Breast epithelium (tissue), 4 donors: ENCODE results near the gene TREML2. TPM values are rescaled to one million over a fixed set of nuclear protein-coding genes. Genes with fewer than 3 reads are reported as not detected.

Source experiments
- DNase-seq, 2 donors: peaks; one replicate each; pipeline ENCODE4 v3.0.0-alpha.2; 2019; ENCODE audit warnings: low spot score in 2 of 2
- H3K27ac ChIP-seq, 2 donors: fragments of 200-600 bp; sonication (generic) in 1 of 2; one replicate each; pipeline ENCODE4 v1.5.1; 2016 to 2019; ENCODE audit warnings: mild to moderate bottlenecking in 1 of 2
- H3K27me3 ChIP-seq, 2 donors: fragments of 200-600 bp; sonication (generic) in 1 of 2; one replicate each; pipeline versions ENCODE4 v1.5.1 to v1.6.0; 2017 to 2019; ENCODE audit warnings: control low read depth in 1 of 2, mild to moderate bottlenecking in 1 of 2
- H3K36me3 ChIP-seq: fragments of 200-600 bp; one replicate; pipeline ENCODE4 v1.5.1; 2019
- H3K4me1 ChIP-seq, 2 donors: fragments of 200-600 bp; sonication (generic); one replicate each; pipeline ENCODE4 v1.5.1; 2016 to 2019; ENCODE audit warnings: control low read depth in 1 of 2
- H3K4me3 ChIP-seq, 3 donors: fragments of 200-600 bp; sonication (generic); 1 replicate in 2 of 3; 2 replicates in 1 of 3; pipeline ENCODE4 v1.5.1; 2016 to 2019; ENCODE audit warnings: mild to moderate bottlenecking in 3 of 3, moderate library complexity in 2 of 3
- H3K9me3 ChIP-seq, 2 donors: fragments of 200-600 bp; sonication (generic) in 1 of 2; one replicate each; pipeline ENCODE4 v1.5.1; 2016 to 2019; ENCODE audit warnings: control low read depth in 1 of 2
- POLR2A ChIP-seq: fragments of 450-650 bp; IDR thresholded peaks from one replicate; pipeline ENCODE4 v1.6.1; 2016; ENCODE audit warnings: antibody characterized with exemption, mild to moderate bottlenecking, moderate library complexity
- POLR2AphosphoS5 ChIP-seq, 3 donors: sonication (generic); formaldehyde crosslinking; IDR thresholded peaks; one replicate each; pipeline ENCODE4 v1.6.1; 2017; ENCODE audit warnings: antibody characterized with exemption in 3 of 3
- intact Hi-C: fragments of 100-400 bp; cut with DNase I; formaldehyde crosslinking; loops from one replicate; pipeline ENCODE4 v1.15.1; 2023; ENCODE audit warnings: low total_unique reads
- total RNA-seq, 3 donors: library from RNA; depleted of rRNA; stranded (reverse); fragments of >200 nt; gene quantifications; one replicate each; pipeline ENCODE4 v1.1.0, GENCODE V29; 2016
- TF ChIP-seq, protein P1 (sequence below), 3 donors: fragments of 450-650 bp; IDR thresholded peaks; one replicate each; pipeline ENCODE4 v1.5.1; 2016 to 2017; ENCODE audit warnings: antibody characterized with exemption in 3 of 3, mild to moderate bottlenecking in 3 of 3, moderate library complexity in 3 of 3

The TREML2 gene
- total RNA-seq, 3 donors from 2014 or later: under 0.01 to 0.15 TPM; not detected in 1

DNA sequence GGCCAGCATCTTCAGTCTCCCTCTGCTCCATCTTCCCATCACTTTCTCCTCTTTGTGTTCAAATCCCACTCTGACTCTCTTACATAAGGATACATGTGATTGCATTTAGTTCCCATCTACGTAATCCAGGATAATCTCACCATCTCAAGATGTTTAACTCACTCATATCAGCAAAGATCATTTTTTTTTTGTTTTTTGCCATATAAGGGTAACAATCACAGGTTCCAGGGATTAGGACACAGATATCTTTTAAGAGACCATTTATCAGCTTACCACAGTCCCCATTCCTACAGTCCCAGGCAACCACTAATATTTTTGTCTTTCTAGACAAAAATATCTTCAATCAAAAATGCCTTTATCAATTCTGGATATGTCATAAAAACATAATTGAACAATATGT lies 3.2 kb upstream of the TREML2 start:
- H3K27ac ChIP-seq: no peak overlapping the region

DNA sequence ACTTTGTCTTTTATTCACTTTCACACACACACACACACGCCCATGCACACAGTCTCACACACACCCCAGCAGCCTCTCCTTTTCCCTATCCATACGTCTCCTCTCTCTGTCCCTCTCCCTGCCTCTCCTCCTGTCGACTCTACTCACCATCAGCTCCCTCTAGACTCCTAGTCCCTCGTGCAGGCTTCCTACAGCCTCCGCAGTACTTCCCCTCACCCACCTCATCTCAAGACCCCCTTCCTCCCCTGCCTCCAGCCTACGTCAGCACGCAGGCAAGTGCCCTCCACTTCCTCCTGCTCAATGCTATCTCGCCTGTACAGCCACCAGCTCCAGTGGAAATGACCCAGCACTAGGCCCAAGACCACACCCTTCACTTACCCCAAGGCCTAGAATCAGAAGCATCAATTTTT lies 820 bp upstream of the TREML2 start:
- Histone ChIP-seq H3K4me1 (no peaks in the 10 kb centered on the region), H3K27ac (no peak overlapping the region), H3K36me3 (no peaks in the 10 kb centered on the region), H3K27me3 (no peaks in the 10 kb centered on the region), H3K9me3 (no peaks in the 10 kb centered on the region), H3K4me3 (no peak overlapping the region)
- intact Hi-C loops: no loop called here
- no peak for DNase-seq
- TF ChIP-seq POLR2AphosphoS5 (IDR thresholded peaks at IDR 0.05) (no peak), POLR2A (no peak)
- TF ChIP-seq, protein P1, sequence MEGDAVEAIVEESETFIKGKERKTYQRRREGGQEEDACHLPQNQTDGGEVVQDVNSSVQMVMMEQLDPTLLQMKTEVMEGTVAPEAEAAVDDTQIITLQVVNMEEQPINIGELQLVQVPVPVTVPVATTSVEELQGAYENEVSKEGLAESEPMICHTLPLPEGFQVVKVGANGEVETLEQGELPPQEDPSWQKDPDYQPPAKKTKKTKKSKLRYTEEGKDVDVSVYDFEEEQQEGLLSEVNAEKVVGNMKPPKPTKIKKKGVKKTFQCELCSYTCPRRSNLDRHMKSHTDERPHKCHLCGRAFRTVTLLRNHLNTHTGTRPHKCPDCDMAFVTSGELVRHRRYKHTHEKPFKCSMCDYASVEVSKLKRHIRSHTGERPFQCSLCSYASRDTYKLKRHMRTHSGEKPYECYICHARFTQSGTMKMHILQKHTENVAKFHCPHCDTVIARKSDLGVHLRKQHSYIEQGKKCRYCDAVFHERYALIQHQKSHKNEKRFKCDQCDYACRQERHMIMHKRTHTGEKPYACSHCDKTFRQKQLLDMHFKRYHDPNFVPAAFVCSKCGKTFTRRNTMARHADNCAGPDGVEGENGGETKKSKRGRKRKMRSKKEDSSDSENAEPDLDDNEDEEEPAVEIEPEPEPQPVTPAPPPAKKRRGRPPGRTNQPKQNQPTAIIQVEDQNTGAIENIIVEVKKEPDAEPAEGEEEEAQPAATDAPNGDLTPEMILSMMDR (IDR thresholded peaks at IDR 0.05): no peak

More for the DNA sequence above, 3.2 kb upstream of the TREML2 start:
- DNase-seq: no peak
- H3K36me3 ChIP-seq: no peaks in the 10 kb centered on the region
- intact Hi-C loops: no loop called here
- TF ChIP-seq, protein P1 (IDR thresholded peaks at IDR 0.05): no peak
- TF ChIP-seq POLR2AphosphoS5 (IDR thresholded peaks at IDR 0.05): no peak
- no peak for TF ChIP-seq POLR2A
- H3K4me1 ChIP-seq: no peaks in the 10 kb centered on the region
- H3K9me3 ChIP-seq: no peaks in the 10 kb centered on the region
- no peak overlapping the region for H3K4me3 ChIP-seq
- H3K27me3 ChIP-seq: no peaks in the 10 kb centered on the region

DNA sequence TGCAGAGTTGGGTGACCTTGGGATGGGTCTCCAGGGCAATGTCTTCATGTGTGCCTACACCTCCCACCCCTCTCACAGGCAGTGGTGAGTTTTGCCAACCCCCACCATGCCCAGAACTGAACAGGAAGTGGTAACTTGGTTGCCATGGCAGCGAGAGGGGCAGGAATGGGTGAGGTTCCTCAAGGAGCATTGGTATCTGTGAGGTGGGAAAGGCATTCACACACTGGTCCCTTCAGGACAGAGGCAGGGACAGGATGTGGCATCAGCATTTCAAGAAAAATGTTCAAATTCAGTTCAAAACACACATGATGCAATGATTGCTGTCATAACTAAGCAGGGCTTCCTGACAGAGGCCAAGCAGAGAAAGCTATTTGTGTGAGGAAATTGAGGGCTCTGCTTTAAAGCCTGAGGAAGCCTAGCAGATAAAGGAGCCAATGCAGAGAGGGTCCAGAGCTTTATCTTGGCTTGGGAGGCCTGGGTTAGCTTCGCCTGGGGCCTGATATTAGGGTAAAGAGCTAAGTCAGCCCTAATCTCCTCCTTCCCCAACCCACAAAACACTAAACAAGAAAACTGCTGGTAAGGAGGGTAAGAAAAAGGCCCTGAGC lies 551 bp downstream of the TREML2 start:
- Histone ChIP-seq H3K27me3 (no peaks in the 10 kb centered on the region), H3K4me1 (no peaks in the 10 kb centered on the region), H3K27ac (peak overlapping the region in 1 of 2 donors; percentile 25), H3K9me3 (no peaks in the 10 kb centered on the region), H3K4me3 (no peak overlapping the region), H3K36me3 (no peaks in the 10 kb centered on the region)
- no peak for DNase-seq
- intact Hi-C loops: no loop called here
- TF ChIP-seq POLR2A (no peak), POLR2AphosphoS5 (IDR thresholded peaks at IDR 0.05) (no peak)
- TF ChIP-seq, protein P1 (IDR thresholded peaks at IDR 0.05): no peak

DNA sequence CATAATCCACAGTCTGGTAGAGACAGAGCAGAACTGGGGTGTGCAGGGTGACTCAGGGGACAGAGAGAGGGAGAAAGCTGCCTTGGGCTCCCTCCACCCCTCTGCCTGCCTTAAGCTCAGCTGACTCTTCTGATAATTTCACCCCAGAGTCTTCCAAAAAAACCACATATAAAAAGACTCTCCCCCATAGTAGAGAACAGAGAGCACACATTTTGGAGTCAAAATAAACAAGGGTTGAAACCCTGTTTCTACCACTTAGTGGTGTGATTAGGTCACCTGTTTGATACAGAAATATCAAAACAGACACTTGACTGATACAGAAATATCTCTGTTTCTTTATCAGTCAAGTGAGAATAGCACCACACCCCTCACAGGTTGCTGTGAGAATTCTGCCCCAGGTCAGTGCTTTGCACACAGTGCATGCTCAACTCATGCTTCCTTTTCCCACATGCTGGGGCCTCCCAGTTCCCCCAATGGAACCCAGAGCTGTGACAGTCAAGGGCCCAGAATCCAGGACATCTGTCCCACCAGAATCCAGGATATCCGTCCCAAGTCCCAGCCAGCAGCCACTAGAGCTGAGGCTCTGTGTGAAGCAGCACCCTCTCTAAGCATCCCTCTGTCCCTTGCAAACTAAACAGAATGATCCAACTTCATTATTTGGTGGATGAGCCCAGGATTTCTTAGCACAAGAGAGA lies 1.2 kb downstream of the TREML2 start:
- DNase-seq: no peak
- Histone ChIP-seq H3K27me3 (no peaks in the 10 kb centered on the region), H3K36me3 (no peaks in the 10 kb centered on the region), H3K9me3 (no peaks in the 10 kb centered on the region), H3K27ac (peak overlapping the region in 1 of 2 donors; percentile 25), H3K4me1 (no peaks in the 10 kb centered on the region), H3K4me3 (no peak overlapping the region)
- TF ChIP-seq POLR2AphosphoS5 (IDR thresholded peaks at IDR 0.05): no peak
- TF ChIP-seq, protein P1 (IDR thresholded peaks at IDR 0.05): no peak
- TF ChIP-seq POLR2A: no peak
- intact Hi-C loops: no loop called here

DNA sequence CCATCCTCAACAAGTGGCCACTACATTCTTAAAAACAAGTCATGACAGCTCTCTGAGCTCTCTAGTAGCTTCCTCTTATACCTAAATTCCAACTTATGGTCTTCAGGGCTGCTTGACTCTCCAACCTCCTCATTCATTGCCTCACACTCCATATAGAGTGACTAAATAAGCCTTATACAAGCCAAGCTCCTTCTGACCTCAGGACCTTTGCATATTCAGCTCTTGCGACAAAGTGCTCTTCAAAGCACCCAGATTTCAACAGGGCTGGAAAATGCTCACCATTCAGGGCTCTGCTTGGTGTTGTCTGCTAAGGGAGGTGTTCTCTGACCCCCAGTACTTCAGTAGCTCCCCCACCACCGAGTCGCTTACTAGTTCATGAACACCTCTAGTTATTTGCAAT lies 3.7 kb downstream of the TREML2 start:
- Histone ChIP-seq H3K27me3 (peaks cover 0 to 9% of the 10 kb centered on the region in 2 donors), H3K36me3 (no peaks in the 10 kb centered on the region), H3K27ac (no peak overlapping the region), H3K9me3 (no peaks in the 10 kb centered on the region), H3K4me3 (no peak overlapping the region), H3K4me1 (no peaks in the 10 kb centered on the region)
- DNase-seq: no peak
- intact Hi-C loops: no loop called here
- TF ChIP-seq POLR2AphosphoS5 (IDR thresholded peaks at IDR 0.05) (no peak), POLR2A (no peak)
- TF ChIP-seq, protein P1 (IDR thresholded peaks at IDR 0.05): no peak
